HepG2 (cell line): ENCODE data around the gene STRIP1. TPM values are rescaled to one million over a fixed set of nuclear protein-coding genes. Genes with fewer than 3 reads are reported as not detected.

Experiments
- CC2D1A ChIP-seq: sonication (generic); formaldehyde crosslinking; IDR thresholded peaks from 2 replicates; pipeline ENCODE4 v1.8.1; 2023; ENCODE audit warnings: mild to moderate bottlenecking, missing genetic modification reagents
- GABPB1 ChIP-seq: IDR thresholded peaks from 2 replicates; pipeline ENCODE4 v1.6.1; 2016; ENCODE audit warnings: mild to moderate bottlenecking, missing genetic modification reagents, moderate library complexity, missing compliant biosample characterization
- KLF11 ChIP-seq: IDR thresholded peaks from 2 replicates; pipeline ENCODE4 v1.6.1; 2016; ENCODE audit warnings: missing compliant biosample characterization
- KMT2B ChIP-seq: IDR thresholded peaks from 2 replicates; pipeline ENCODE4 v1.6.1; 2016; ENCODE audit warnings: missing genetic modification reagents, missing compliant biosample characterization
- MTF1 ChIP-seq: sonication (generic); formaldehyde crosslinking; IDR thresholded peaks from 2 replicates; pipeline ENCODE4 v1.5.0; 2020; ENCODE audit warnings: missing genetic modification reagents
- RXRB ChIP-seq: IDR thresholded peaks from 2 replicates; pipeline ENCODE4 v1.6.1; 2016; ENCODE audit warnings: borderline replicate concordance, missing genetic modification reagents, missing compliant biosample characterization
- SUZ12 ChIP-seq: fragments of 150-350 bp; IDR thresholded peaks from 2 replicates; pipeline ENCODE4 v1.6.1; 2014; ENCODE audit warnings: low read depth, low read length
- TARDBP ChIP-seq: sonication (generic); formaldehyde crosslinking; IDR thresholded peaks from 2 replicates; pipeline ENCODE4 v1.8.0; 2022; ENCODE audit warnings: mild to moderate bottlenecking, missing genetic modification reagents
- ZNF263 ChIP-seq: sonication (generic); formaldehyde crosslinking; IDR thresholded peaks from 2 replicates; pipeline ENCODE4 v1.4.0; 2020; ENCODE audit warnings: missing genetic modification reagents
- ZNF431 ChIP-seq: sonication (generic); formaldehyde crosslinking; IDR thresholded peaks from 2 replicates; pipeline ENCODE4 v1.9.0; 2022; ENCODE audit warnings: missing genetic modification reagents, low read depth, mild to moderate bottlenecking, borderline replicate concordance
- ZNF670 ChIP-seq: sonication (generic); formaldehyde crosslinking; IDR thresholded peaks from 2 replicates; pipeline ENCODE4 v1.8.0; 2022; ENCODE audit warnings: mild to moderate bottlenecking, missing genetic modification reagents, borderline replicate concordance
- polyA plus RNA-seq, 8 experiments: library from polyadenylated mRNA; depleted of rRNA in 3 of 8; stranded (reverse) in 7 of 8; unstranded in 1 of 8; fragments of >200 nt; fragmentation: Illumina TruSeq in 4 of 8; extraction: Trizol in 4 of 8; gene quantifications; 2 replicates each; pipeline versions ENCODE4 v1.2.1 to v1.2.3, GENCODE V29; 2011 to 2016; ENCODE audit warnings: low read depth in 4 of 8, missing spikeins in 1 of 8, mixed read lengths in 1 of 8; ENCODE audit not compliant: insufficient read depth in 1 of 8
- total RNA-seq, 5 experiments: library from RNA; depleted of rRNA; stranded (reverse); fragments of >200 nt; fragmentation: Illumina TruSeq; extraction: Trizol; gene quantifications; 2 replicates each; pipeline ENCODE4 v1.2.3, GENCODE V29; 2016; ENCODE audit warnings: low read depth in 1 of 5
- TF ChIP-seq, protein P1 (sequence below), 2 experiments: sonication (generic) in 1 of 2; formaldehyde crosslinking in 1 of 2; IDR thresholded peaks; 2 replicates each; pipeline versions ENCODE4 v1.4.0 to v1.6.1; 2016 to 2020; ENCODE audit warnings: borderline replicate concordance in 1 of 2, low read depth in 1 of 2, mild to moderate bottlenecking in 1 of 2, missing genetic modification reagents in 1 of 2
- TF ChIP-seq, protein P2 (sequence below): IDR thresholded peaks from 2 replicates; pipeline ENCODE4 v1.6.1; 2016; ENCODE audit warnings: mild to moderate bottlenecking
- TF ChIP-seq, protein P3 (sequence below): sonication (generic); formaldehyde crosslinking; IDR thresholded peaks from 2 replicates; pipeline ENCODE4 v1.5.0; 2020; ENCODE audit warnings: missing genetic modification reagents, mild to moderate bottlenecking, borderline replicate concordance
- TF ChIP-seq, protein P4 (sequence below): sonication (generic); formaldehyde crosslinking; IDR thresholded peaks from 2 replicates; pipeline ENCODE4 v1.5.1; 2020; ENCODE audit warnings: missing genetic modification reagents, mild to moderate bottlenecking, borderline replicate concordance
- TF ChIP-seq, protein P5 (sequence below): IDR thresholded peaks from 2 replicates; pipeline ENCODE4 v1.6.1; 2016; ENCODE audit warnings: low read depth
- TF ChIP-seq, protein P6 (sequence below): sonication (generic); formaldehyde crosslinking; IDR thresholded peaks from 2 replicates; pipeline ENCODE4 v1.4.0; 2020; ENCODE audit warnings: mild to moderate bottlenecking, missing genetic modification reagents

Gene STRIP1
- total and polyA plus RNA-seq, 2 of the 13 experiments (the other 11 are each of a cell fraction or from before 2014, with no cell fraction given) = 20.9 to 27.9 TPM

DNA sequence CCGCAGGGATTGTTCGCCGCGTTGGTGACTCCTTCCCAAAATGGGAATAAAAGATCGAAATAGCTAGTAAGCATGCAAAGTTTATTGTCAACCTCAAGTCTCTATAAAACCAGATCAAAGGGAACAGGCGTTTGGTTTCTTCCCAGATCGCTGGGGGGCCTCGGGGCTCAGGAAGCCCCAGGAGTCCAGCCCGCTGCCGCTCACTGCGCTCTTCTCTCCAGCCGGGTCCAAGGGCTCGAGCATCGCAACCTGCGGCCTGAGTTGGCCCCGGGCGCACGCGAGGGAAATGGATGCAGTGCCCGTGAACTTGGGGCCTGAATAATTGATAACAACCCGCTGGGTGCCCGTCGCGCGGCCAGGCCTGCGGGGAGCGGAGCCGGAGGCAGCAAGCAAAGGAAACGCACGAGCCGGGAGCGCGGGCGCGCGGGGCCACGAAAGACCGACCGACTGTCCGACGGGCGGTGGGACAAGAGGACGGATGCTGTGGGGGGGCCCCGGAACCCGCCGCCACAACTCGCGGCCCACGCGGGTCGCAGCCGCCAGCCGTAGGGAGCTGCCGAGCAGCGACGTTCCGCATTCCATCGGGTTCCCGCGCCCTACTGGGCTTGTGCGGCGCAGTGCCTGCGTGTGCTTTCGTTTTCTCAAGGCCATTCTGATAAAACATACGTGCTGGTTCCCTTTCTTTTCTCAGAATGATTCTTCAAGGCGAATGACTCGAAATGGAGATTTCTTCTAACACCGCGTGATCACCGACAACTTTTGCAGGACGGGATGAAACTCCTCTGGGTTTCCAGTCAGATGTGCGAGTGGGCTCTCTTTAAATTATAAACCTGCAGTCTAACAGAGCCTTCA, 50.0 kb downstream of the STRIP1 start (continued):
- TF ChIP-seq, protein P1, sequence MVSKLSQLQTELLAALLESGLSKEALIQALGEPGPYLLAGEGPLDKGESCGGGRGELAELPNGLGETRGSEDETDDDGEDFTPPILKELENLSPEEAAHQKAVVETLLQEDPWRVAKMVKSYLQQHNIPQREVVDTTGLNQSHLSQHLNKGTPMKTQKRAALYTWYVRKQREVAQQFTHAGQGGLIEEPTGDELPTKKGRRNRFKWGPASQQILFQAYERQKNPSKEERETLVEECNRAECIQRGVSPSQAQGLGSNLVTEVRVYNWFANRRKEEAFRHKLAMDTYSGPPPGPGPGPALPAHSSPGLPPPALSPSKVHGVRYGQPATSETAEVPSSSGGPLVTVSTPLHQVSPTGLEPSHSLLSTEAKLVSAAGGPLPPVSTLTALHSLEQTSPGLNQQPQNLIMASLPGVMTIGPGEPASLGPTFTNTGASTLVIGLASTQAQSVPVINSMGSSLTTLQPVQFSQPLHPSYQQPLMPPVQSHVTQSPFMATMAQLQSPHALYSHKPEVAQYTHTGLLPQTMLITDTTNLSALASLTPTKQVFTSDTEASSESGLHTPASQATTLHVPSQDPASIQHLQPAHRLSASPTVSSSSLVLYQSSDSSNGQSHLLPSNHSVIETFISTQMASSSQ (IDR thresholded peaks at IDR 0.05; ENCODE audit: low read depth) = no peak
- TF ChIP-seq, protein P1 (CRISPR knock-in tag; IDR thresholded peaks at IDR 0.05; ENCODE audit: borderline replicate concordance) = no peak
- TF ChIP-seq TARDBP (CRISPR knock-in tag) (0 out of 2 replicates have a peak, but pooled peaks have one; percentile 32), KMT2B (no peak), KLF11 (CRISPR knock-in tag) (no peak), ZNF670 (CRISPR knock-in tag) (no peak), CC2D1A (CRISPR knock-in tag) (no peak), SUZ12 (no peak), ZNF263 (CRISPR knock-in tag) (no peak), MTF1 (no peak), RXRB (CRISPR knock-in tag) (no peak), GABPB1 (peak; percentile 60; the same call in 1 of the 2 replicates), ZNF431 (CRISPR knock-in tag) (no peak)
- TF ChIP-seq, protein P2, sequence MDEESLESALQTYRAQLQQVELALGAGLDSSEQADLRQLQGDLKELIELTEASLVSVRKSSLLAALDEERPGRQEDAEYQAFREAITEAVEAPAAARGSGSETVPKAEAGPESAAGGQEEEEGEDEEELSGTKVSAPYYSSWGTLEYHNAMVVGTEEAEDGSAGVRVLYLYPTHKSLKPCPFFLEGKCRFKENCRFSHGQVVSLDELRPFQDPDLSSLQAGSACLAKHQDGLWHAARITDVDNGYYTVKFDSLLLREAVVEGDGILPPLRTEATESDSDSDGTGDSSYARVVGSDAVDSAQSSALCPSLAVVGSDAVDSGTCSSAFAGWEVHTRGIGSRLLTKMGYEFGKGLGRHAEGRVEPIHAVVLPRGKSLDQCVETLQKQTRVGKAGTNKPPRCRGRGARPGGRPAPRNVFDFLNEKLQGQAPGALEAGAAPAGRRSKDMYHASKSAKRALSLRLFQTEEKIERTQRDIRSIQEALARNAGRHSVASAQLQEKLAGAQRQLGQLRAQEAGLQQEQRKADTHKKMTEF (CRISPR knock-in tag) = peak; percentile 46; the same call in 1 of the 2 replicates
- TF ChIP-seq, protein P3, sequence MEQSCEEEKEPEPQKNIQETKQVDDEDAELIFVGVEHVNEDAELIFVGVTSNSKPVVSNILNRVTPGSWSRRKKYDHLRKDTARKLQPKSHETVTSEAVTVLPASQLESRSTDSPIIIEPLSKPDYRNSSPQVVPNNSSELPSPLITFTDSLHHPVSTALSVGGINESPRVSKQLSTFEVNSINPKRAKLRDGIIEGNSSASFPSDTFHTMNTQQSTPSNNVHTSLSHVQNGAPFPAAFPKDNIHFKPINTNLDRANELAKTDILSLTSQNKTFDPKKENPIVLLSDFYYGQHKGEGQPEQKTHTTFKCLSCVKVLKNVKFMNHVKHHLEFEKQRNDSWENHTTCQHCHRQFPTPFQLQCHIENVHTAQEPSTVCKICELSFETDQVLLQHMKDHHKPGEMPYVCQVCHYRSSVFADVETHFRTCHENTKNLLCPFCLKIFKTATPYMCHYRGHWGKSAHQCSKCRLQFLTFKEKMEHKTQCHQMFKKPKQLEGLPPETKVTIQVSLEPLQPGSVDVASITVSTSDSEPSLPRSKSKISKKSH (CRISPR knock-in tag) = no peak
- TF ChIP-seq, protein P4, sequence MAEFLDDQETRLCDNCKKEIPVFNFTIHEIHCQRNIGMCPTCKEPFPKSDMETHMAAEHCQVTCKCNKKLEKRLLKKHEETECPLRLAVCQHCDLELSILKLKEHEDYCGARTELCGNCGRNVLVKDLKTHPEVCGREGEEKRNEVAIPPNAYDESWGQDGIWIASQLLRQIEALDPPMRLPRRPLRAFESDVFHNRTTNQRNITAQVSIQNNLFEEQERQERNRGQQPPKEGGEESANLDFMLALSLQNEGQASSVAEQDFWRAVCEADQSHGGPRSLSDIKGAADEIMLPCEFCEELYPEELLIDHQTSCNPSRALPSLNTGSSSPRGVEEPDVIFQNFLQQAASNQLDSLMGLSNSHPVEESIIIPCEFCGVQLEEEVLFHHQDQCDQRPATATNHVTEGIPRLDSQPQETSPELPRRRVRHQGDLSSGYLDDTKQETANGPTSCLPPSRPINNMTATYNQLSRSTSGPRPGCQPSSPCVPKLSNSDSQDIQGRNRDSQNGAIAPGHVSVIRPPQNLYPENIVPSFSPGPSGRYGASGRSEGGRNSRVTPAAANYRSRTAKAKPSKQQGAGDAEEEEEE (CRISPR knock-in tag) = no peak
- TF ChIP-seq, protein P5, sequence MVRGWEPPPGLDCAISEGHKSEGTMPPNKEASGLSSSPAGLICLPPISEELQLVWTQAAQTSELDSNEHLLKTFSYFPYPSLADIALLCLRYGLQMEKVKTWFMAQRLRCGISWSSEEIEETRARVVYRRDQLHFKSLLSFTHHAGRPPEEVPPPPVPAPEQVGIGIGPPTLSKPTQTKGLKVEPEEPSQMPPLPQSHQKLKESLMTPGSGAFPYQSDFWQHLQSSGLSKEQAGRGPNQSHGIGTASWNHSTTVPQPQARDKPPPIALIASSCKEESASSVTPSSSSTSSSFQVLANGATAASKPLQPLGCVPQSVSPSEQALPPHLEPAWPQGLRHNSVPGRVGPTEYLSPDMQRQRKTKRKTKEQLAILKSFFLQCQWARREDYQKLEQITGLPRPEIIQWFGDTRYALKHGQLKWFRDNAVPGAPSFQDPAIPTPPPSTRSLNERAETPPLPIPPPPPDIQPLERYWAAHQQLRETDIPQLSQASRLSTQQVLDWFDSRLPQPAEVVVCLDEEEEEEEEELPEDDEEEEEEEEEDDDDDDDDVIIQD (CRISPR knock-in tag) = no peak
- TF ChIP-seq, protein P6, sequence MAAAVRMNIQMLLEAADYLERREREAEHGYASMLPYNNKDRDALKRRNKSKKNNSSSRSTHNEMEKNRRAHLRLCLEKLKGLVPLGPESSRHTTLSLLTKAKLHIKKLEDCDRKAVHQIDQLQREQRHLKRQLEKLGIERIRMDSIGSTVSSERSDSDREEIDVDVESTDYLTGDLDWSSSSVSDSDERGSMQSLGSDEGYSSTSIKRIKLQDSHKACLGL = peak; percentile 40; the same call in 1 of the 2 replicates
